GM12878 (cell line): ENCODE results near the gene GUK1.

Experiments
- EGR1 ChIP-seq, 2 experiments: IDR thresholded peaks; 1 replicate in 1 of 2; 2 replicates in 1 of 2; pipeline ENCODE4 v1.6.1; 2011 to 2012; ENCODE audit warnings: low read depth in 2 of 2, low read length in 2 of 2, borderline replicate concordance in 1 of 2, mild to moderate bottlenecking in 1 of 2, moderate library complexity in 1 of 2
- TF ChIP-seq, protein P1 (sequence below): IDR thresholded peaks from 2 replicates; pipeline ENCODE4 v1.6.1; 2012; ENCODE audit warnings: low read depth, low read length, improper control_type of control experiment

GRCh38 chr1:228095161-228095560 is 44.9 kb upstream of the GUK1 start:
- TF ChIP-seq, protein P1, sequence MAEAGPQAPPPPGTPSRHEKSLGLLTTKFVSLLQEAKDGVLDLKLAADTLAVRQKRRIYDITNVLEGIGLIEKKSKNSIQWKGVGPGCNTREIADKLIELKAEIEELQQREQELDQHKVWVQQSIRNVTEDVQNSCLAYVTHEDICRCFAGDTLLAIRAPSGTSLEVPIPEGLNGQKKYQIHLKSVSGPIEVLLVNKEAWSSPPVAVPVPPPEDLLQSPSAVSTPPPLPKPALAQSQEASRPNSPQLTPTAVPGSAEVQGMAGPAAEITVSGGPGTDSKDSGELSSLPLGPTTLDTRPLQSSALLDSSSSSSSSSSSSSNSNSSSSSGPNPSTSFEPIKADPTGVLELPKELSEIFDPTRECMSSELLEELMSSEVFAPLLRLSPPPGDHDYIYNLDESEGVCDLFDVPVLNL = no peak
- no peak for TF ChIP-seq EGR1 (IDR thresholded peaks at IDR 0.05; ENCODE audit: borderline replicate concordance in 1 of 2, low read depth in 2 of 2, low read length in 2 of 2)
